SKM-1 treated with dmso at 0.1 percent for 144 hours (cell line): Measurements from ENCODE around the gene SRCIN1.
A peak's percentile ranks its signal among the peaks of the same experiment; 100 is the strongest.
"Not testable (repeated sequence)": the region's sequence is repeated elsewhere in the genome, so short reads cannot be mapped to it uniquely, and the experiment has no call there.

Experiments
- DNase-seq: peaks from one replicate; lab custom pipeline; 2025; ENCODE audit not compliant: unreplicated experiment; lab: John Stamatoyannopoulos, UW

SRCIN1 gene

DNA sequence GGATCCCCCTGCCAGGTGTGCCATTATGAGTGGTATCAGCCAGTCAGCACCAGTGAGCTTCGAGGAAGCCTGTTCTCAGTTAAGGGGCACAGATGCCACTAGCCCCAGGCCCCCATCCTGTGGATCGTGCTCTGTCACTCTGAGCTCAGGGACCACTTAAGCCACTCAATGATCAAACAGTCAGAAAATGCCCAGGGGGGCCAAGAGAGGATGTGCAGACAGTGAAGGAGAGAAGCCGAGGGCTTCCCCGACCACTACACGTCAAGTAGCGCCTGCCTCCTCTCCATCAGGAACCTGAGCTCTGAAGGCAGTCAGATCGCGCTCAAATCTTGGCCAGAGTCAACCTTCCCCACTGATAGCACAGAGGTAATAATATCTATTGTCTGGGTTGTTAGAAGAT lies 79.2 kb downstream of the SRCIN1 start:
- not testable (repeated sequence) for DNase-seq

GRCh38 chr17:38512473-38513058 lies 93.2 kb downstream of the SRCIN1 start:
- DNase-seq: no peak

GRCh38 chr17:38511150-38512108 lies 94.3 kb downstream of the SRCIN1 start:
- DNase-seq: no peak

DNA sequence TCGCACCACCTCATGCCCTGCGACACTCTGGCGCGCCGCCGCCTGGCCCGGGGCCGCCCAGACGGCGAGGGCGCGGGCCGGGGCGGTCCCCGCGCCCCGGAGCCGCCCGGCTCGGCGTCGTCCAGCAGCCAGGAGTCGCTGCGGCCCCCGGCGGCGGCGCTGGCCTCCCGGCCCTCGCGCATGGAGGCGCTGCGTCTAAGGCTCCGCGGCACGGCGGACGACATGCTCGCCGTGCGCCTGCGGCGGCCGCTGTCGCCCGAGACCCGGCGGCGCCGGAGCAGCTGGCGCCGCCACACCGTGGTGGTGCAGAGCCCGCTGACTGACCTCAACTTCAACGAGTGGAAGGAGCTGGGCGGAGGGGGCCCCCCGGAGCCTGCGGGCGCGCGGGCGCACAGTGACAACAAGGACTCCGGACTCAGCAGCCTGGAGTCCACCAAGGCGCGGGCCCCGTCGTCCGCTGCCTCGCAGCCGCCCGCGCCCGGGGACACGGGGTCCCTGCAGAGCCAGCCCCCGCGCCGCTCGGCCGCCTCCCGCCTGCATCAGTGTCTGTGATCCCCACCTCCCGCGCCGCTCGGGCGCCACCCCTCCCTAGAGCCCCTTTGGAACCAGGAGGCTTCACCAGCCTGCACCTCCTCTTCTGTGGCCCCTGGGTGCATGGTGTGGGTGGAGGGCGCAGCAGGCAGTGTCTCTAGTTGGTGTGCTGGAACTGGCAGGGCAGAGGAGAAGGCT lies 95.2 kb downstream of the SRCIN1 start:
- DNase-seq: no peak

- no peak for DNase-seq
Measured at GRCh38 chr17:38509772-38510420, 95.9 kb downstream of the SRCIN1 start.

GRCh38 chr17:38508954-38509771 lies 96.6 kb downstream of the SRCIN1 start:
- DNase-seq: peak; percentile 21

GRCh38 chr17:38508570-38508950 lies 97.2 kb downstream of the SRCIN1 start:
- DNase-seq: peak; percentile 89

DNA sequence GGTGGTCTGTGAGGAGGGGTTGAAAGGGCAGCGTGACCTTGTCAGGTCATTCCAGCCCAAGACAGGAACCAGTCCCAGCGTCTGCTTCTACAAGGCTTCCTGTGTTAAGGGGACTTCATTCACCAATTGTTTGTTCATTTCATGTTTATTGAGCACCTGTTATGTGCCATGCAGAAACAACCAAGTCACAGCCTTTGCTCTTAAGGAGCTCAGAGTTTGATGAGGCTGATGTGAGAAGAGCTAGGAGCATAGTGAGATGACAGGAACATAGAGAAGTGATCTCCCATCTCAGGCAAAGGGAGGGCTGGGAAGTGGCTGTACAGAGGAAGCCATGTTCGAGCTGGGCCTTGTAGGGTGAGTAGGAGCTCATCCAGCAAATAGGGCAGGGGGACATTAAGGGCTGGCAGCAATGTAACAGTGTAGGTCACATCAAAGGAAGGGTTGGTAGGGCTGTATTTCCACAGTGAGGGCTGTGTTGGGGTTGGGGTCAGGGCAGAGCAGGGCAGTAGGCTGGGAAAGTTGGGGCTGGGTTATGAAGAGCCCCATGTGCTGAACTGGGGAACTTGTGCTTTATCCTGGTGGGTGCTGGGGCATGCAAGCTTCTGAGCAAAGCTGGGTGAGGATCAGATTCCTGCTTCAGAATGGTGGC lies 97.7 kb downstream of the SRCIN1 start:
- no peak for DNase-seq

GRCh38 chr17:38507436-38507835 lies 98.3 kb downstream of the SRCIN1 start:
- no peak for DNase-seq

DNA sequence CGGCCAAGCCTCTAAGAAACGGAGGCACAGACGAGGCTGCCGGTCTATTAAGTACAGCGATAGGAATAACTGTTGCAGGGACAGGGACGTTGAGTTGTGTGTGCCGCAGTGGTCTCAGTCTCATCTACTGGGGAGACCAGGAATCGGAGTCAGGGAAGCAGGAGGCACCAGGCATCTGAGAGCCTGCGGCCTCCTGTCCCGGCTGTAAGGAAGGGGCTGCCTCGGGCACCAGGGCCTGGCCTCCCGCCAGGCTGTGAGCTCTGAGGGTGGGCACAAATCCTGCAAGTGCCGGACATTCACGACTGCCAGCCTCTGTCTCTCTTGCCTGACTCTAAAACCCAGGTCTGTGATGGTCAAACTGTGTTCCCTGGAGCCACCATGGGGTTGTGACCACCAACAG lies 101.5 kb downstream of the SRCIN1 start:
- DNase-seq: no peak

DNA sequence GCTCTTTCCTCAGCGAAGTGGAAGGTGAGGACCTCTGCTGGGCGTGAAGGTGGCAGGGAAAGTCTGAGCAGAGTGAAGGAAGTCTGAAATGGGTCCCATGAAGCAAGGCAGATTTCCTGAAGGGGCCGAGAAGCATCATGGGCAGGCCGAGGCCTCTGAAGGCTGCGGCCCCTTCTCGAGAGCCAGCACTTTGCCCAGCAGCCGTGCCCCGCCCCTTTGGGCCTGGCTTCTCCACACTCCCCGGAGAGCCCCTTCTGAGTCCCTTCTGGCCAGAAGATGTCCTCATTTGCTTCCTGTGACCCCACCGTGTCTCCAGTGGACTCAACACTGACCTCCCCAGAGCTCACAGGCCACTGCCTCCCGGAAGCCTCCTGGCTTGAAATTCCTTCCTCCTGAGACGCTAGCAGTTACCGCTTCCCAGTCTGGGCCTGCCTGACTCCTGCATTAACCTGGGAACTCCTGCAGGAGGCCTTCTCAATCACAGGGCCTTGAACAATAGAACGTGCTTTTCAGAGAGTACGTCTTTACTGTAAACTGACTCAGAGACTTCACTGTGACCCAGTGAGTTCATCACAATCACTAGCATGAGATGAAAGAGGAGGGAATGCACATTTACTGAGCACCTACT lies 102.4 kb downstream of the SRCIN1 start:
- DNase-seq: not testable (repeated sequence)

DNA sequence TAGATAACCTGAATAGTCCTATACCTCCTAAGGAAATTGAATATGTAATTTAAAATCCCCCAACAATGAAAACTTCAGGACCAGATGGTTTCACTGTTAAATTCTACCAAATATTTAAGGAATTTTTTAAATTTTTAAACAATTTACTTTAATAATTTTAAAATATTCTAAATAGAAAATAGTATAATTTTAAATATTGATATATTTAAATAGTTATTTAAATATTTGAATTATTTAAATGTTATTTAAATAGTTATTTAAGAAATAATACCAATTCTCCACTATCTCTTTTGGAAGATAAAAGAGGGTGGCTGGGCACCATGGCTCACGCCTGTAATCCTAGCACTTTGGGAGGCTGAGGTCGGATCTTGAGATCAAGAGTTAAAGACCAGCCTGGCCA lies 104.0 kb downstream of the SRCIN1 start:
- not testable (repeated sequence) for DNase-seq

- DNase-seq: not testable (repeated sequence)
Measured at GRCh38 chr17:38499230-38499629, 106.5 kb downstream of the SRCIN1 start.

- no peak for DNase-seq
Measured at GRCh38 chr17:38498353-38498752, 107.4 kb downstream of the SRCIN1 start.

DNA sequence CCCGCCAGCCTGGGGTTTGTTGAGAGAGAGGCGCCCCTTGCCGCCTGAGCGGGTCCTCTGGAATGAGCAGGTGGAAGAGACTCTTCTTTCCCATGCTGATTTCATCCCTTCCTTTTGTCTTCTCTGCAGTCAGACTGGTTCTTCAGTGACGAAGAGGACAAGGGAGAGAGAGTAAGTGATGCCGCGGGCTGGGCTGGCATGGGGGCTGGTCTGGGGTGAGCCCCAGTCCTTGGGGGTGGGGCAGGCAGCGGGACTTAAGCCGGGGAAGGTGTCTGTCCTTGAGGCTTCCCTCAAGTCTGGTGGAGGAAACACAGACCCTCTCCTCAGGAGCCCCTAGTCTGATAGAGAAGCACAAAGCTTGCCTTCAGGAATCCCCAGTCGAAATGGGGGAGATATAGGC lies 108.1 kb downstream of the SRCIN1 start:
- DNase-seq: not testable (repeated sequence)

DNA sequence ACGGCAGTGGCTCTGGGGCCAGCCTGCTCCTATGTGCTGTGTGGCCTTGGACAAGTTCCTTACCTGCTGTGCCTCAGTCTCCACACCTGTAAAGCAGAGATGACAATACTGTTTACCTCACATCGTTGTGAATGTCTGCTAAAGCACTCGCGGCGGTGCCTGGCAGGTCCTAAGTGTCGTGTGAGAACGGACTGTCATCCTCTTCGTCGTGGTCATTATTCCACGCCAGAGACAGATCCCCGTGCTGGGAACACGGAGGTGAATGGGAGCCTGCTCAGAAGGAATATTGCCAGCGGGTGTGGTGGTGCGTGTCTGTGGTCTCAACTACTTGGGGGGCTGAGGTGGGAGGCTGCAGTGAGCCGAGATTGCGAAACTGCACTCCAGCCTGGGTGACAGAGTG lies 111.6 kb downstream of the SRCIN1 start:
- not testable (repeated sequence) for DNase-seq

- peak; percentile 81 for DNase-seq
Measured at GRCh38 chr17:38492067-38493040, 113.4 kb downstream of the SRCIN1 start.
